Stimulated activated CD8-positive, alpha-beta memory T cell treated with anti-CD3 and anti-CD28 coated beads, Interleukin-2, amount 100 ng/mL, for 1 hour (primary cell): Measurements from ENCODE around the gene OPCML.
"Not testable (repeated sequence)": the region's sequence is repeated elsewhere in the genome, so short reads cannot be mapped to it uniquely, and the experiment has no call there.

Experiments used
- DNase-seq, 2 donors: peaks; one replicate each; pipeline ENCODE4 v3.0.0-alpha.2; 2020; ENCODE audit warnings: low read depth in 2 of 2

OPCML gene

DNA sequence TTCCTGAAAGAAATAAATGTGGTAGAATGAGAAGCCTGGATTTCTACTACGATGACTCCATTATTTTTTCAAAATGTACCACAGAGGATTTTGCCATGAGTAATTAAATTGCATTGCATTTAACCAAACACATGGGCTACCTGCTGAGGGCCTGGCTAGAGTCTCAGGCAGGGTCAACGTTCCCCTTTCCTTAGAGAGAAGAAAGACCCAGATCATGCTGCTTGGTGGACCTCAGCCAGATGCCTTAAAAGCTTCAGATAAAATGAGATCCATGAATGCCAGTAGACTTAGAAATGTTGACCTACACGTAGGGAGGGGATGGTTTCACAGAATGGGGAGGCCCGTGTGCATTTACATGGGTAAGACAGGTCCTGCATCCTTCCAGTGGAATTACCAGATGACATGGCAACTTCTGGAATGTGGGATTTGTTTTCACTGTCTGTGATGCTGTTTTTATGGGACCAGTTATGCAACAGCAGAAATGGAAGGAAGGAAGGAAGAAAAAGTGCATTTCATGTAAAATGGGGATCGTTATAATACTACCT lies 1092.5 kb downstream of the OPCML start:
- DNase-seq, result no peak

DNA sequence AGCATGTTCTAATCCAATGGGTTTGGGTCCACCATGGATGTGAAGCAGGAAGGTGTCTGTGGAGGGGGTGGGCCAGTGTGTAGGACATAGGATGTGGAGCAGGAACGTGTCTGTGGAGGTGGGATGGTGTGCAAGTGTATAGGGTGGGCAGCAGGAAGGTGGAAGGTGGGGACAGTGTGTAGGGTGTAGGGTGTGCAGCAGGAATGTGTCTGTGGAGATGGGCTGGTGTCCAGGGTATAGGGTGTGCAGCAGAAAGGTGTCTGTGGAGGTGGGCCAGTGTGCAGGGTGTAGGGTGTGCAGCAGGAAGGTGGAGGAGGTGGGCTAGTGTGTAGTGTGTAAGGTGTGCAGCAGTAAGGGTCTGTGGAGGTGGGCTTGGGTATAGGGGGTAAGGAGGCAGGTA lies 1093.9 kb downstream of the OPCML start:
- DNase-seq, result no peak

DNA sequence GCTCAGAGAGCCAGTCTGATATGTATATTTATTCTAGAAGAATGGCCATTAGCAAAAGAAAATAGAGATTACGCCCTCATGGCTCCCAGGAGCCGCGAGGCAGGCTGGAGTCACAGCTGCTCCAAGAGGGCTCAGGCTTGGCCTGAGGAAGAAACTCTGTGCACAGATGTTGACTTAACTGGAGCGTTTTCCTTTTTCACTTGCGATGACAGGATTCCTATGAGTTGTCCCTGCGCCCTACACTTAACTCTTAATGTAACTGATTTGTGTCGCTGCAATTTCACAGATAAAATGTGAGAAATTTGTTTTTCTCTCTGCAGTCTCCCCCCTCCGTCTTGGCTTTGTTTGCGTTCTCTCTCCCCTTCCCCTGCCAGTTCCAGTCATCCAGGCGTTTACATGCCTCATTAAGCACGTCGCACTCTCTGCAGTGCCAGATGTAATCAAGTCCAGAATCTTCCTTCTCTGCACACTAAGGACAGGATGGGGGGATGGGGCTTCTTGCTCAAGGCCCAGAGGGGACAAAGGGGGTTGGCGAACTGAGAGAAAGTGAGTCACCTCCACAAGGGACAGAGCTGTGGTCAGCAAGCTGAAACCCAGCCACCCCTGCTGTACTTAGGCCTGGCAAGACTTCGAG lies 1101.8 kb downstream of the OPCML start:
- DNase-seq, result no peak

DNA sequence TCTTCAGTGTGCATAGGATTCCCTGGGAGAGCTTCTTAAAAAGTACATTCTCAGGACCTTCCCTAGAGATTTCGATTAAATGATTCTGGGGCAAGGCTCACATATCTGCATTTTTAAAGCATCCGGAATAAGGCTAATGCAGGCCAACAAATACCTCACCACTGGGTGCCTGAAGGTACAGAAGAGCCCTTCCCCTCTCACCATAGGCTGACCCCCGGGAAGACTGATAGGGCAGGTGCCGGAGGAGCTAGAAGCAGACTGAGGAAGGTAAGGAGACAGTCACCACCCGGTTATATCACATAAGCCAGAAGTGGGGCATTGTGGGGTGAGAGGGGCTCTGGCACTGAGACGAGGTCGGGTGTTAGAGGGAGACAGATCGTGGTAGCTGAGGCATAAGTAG lies 1102.6 kb downstream of the OPCML start:
- DNase-seq, result no peak

DNA sequence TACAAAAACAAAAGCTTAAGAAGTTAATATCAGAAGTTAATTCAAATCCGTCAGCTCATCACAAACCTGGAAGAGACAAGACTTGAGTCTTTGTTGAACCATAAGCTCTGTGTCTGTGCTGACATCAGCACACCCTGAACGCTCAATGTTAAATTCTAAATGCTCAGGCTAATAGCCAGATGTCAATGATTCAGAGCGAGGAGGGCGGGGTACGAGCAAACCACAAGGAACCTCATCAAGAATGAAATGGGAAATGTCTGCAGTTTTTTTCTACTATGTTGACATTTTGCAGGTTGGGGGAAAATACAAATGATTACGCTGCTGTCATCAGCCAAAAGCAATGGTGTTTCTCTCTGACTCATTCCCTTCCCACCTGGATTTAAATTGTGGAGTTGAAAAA lies 1104.7 kb downstream of the OPCML start:
- no peak for DNase-seq

DNA sequence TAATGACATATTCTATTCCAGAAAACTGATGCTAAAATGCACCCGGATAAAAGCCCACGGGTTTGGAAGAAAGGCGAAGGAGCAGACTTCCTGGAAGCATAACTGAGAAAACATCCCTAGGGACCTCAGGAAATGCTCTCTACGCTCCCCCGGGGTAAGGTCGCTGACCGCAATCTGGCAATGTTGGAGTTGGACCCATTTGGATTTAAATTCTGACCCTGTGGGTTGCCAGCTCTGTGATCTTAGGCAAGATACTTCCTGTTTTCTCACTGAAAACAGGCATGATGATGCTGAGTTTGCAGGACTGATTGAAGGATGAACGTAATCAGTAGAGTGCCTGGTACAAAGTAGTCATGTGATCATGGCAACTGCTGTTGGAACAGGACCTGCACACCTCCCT lies 1107.9 kb downstream of the OPCML start:
- no peak for DNase-seq

DNA sequence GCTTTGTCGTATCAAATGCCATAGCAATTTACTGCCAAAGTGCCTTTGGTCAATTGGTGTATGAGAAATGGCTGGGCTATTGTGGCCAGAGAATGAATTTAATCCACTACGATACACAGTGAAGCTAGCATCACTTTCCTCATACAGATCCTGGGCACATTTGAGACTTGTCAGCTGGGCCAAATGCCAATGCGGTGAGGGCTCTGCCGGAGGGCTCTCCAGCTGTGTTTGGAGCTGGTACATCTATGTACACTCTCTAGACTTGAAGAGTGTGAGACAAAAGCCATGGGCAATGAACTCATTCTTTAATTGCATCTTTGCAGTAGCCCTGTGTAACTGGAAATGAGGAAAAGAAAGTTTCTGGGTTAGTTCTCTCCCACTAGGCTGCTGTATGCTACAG lies 1109.0 kb downstream of the OPCML start:
- DNase-seq, result no peak

DNA sequence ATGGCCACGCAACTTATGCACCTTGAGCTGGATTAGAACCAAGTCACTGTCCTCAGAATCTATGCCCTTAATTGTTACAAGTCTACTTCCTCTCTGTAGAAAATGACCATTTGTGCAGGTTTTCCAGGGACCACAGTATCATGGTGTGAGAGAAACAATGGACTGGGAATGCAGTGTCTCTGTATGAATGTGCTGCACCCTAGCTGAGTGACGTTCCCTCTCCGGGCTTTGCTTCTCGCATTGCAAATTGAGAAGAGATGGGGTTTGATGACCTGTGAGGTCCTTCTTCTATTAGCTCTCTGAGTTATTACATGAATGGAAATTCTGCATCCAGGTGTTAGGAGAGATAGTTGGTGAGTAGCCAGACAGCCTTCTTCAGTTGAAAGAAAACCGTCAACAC lies 1109.6 kb downstream of the OPCML start:
- DNase-seq, result no peak

DNA sequence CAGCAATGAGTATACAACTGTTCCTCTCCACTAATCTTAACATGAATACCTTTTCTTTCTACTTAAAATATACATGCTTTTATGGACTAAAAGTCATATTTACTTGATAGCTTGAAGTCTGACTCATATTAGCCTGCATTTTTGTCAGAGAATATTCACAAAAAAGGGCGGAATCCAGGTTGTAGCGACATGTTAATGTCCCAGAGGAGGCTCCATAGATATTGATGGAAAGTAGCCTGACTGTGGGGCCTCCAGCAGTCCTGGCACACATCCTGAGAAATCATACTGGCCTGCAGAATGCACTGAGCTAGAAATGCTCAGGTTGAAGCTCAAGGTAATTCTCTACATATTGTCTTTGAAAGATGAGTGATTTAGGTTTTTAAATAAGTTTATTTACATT lies 1110.7 kb downstream of the OPCML start:
- DNase-seq, result no peak

DNA sequence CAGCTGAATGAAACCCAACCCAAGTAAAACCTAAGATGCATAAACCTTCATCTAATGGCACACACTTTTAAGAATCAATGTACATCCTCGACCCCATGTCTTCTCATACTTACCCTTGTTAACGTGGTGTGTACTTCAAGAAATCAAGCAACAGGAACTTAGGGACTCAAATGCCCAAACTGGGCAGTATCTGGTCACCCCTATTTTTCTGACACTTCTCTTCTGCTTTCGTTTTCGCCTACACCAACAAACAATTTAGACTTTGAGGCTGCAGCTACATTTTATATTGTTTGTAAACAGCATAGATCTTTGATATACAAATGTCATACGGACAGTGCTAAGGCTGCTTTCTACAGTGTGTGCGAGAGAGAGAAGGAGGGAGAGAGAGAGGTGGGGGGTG lies 1117.8 kb downstream of the OPCML start:
- no peak for DNase-seq

DNA sequence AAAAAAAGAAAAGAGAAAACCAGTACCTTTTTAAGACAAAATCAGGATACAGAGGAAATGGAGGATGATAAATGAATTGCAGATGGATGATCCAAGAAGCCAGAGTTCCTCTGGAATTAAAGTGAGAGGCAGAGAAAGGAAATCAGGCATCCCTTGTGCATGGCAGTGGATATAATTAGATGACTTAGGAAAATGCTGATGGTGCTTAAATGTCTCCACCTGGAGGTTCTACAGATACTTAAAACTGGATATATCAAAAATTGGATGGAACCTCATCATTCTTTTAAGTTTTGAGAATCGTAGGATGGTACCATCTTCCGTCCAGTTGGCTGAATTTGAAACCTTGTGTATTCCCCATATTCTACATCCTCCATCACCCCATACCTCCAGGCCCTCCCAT lies 1121.9 kb downstream of the OPCML start:
- no peak for DNase-seq

DNA sequence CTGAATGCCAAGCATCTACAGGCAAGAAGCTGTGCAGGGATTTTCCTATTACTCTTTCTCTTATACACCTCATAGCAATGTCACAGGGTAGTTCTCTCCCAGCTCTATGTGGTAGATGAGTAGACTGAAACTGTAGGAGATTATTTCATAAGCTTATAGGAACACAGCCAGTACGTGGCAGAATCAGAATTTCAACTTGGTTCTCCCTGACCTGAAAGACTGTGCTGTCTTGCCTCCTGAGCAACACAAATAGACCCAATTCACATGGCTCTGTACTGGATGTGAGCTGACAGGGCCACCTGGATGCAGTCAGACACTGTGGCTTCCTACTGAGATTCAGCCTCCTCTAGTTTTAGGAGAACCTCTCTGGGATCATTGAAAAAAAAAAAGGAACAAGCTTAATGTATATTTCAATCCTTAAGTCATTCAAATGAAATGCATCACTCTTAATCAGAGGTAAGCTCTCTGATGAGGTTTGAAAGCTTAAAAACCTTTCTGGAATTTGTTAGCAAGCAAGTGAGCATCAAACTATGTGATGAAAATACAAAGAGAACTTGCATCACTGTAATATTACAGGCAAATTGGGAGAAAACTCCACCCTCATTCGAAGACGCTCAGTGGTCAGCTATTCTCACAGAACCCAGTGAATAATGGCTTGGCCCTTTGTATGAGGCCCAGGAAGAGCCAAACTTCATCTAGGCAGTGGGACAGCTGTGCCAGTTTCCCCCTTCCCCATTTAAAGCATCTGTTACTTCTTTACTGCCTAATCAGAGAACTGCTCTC lies 1122.5 kb downstream of the OPCML start:
- no peak for DNase-seq

DNA sequence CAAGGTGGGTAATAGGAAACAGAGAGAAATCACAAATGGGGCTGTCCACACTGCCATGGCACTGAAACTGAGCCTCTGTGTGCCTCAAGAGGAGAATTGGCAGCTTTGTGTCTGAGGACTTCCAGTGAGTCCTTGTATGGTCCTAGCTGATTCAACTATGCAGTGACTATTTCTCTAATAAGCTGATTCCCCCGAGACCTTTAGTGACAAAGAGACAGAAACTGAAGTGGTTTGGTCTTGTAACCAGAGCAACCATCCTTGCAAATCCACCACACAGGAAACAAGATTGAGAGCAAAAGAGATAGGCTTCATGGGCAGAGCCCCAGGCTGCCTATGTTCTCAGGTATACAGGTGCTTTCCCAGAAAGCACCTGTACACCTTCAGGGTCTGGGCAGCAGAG lies 1123.4 kb downstream of the OPCML start:
- DNase-seq, result no peak

DNA sequence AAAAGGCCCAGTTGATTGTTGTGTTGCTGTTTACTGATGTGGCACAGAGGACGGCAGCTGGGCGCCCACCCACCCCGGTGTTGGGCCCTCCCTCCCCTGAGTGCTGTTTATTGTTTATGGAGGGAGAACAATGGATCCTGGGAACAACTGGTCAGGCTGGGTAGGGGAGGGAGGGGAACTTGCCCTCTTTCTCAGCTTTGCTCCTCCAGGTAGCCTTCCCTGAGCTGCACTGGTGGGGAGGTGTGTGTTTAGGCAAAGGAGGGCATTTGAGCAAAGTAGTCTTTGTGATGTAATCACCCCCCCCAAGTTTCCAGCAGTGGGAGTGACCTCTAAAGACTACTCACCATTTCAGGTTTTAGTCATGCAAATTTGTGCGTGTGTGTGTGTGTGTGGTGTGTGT lies 1126.6 kb downstream of the OPCML start:
- no peak for DNase-seq

DNA sequence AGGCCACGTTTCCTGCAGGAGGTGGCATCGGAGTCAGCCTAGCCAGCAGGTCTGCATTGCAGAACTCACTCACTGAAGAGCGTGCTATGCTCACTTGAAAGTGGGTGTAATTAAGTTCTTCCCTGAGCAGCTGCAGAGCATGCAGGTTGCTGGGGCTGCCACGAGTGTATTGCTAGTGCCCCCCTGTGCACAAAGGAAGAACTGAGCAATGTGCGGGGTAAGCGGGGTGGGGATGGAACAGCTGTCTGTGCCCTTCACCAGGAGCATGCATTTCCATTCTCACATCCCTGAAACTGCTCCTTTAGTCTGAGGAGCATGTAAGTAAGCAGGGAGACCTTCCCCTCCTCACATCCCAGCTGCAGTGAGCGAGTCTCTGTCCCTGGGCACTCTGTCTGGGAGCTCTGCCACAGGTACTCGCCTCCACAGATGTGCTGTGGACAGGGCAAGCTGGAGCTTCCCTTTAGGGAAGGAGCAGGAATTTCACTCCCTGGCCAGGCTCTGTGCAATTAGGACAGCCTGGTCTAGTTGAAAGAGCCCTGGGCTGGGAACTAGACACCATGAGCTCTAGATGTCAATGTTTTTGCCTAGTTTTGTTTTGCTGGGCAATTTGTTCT lies 1130.1 kb downstream of the OPCML start:
- no peak for DNase-seq

DNA sequence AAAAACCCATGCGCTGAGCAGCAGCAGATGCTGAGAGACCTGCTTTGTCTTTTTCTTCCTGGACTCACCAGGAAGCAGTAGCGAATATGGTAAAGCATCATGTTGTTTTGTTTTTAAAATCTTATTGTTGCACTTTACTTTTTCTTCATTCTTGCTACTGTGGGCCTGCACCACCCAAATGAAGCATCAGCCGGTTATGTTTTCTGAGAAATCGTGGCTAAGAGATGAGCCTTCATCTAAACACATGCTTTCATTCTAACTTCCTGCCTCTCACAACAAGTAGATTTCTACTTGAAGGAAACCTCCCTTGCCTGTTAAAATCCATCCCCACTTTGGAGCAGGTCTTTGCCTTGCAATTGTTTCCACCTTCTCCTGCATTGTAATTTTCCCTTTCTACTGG lies 1136.0 kb downstream of the OPCML start:
- no peak for DNase-seq

DNA sequence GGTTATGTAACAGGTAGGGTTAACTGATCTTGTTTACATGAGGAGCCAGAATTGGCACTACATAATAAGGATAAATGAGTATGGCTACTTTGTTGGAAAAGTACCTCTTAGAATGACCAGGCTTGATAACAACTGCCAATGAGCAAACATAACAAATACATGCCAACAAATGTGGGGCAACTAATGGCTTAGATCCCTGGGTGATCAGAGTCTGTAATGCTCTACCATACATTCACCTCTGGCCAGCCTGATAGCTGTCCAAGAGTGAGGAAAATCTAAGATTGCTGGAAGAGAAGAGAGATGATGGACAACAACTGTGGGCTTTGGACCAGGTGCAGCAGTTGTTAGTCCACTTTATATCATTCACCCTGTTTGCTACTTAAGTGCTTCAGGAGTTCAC lies 1136.9 kb downstream of the OPCML start:
- no peak for DNase-seq

DNA sequence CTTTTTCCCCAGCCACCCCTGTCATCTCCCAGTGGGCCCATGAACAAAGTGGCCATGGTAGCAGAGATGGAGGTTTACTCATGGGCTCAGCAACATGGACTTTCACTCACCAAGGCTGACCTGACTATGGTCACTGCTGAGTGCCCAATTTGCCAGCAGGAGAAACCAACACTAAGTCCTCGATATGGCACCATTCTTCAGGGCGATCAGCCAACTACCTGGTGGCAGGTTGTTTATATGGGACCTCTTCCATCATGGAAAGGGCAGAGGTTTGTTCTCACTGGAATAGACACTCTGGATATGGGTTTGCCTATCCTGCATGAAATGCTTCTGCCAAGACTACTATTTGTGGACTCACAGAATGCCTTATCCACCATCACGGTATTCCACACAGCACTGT lies 1152.8 kb downstream of the OPCML start:
- DNase-seq, result no peak

DNA sequence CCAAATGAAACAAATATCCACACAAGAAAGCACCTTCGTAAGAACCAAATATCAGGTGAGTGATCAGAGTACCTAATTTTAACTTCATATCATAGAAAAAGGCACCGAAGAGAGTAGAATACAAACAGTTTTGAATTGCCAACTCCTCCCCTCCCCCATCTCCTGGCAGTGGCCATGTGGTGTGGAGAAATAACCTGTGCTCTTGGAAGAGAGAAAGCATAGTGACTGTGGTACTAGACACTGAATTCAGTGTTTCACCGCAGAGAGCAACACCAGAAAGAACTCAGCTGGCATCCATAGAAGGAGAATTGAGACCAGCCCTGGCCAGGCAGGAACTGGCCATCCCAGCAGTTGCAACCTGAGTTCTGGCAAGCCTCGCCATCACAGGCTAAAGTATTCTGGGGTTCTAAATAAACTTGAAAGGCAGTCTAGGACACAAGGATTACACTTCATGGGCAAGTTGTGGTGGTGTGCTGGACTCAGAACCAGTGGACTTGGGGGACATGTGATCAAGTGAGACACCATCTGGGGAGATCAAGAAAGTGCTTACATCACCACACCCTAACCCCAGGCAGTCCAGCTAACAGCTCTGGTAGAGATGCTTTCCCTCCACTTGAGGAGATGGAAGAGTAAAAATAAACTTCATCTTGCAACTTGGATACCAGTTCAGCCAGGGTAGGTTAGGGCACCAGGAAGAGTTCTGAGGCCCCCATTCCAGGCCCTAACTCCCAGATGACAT lies 1158.7 kb downstream of the OPCML start:
- no peak for DNase-seq

DNA sequence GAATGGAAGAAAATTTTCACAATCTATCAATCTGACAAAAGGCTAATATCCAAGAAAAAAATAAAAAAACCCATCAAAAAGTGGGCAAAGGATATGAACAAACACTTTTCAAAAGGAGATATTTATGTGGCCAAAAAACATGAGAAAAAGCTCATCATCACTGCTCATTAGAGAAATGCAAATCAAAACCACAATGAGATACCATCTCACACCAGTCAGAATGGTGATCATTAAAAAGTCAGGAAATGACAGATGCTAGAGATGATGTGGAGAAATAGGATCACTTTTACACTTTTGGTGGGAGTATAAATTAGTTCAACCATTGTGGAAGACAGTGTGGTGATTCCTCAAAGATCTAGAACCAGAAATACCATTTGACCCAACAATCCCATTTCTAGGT lies 1162.2 kb downstream of the OPCML start:
- DNase-seq, result not testable (repeated sequence)

DNA sequence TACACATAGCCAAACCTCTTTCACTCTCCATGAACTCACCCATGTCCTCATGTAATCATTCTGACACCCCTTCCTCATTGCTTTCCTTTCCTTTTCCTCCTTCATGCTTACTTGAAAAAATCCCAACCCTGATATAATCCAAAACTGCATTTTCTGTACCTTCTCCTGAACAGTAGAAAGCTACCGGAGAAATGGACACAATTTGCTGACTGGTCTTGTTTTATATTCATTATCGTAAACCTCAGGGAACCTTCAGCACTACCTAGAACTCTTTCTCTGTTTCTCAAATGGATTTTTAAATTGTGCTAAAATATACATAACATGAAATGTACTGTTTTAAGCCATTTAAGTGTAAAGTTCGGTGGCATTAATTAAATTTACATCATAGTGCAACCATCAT lies 1165.0 kb downstream of the OPCML start:
- no peak for DNase-seq

DNA sequence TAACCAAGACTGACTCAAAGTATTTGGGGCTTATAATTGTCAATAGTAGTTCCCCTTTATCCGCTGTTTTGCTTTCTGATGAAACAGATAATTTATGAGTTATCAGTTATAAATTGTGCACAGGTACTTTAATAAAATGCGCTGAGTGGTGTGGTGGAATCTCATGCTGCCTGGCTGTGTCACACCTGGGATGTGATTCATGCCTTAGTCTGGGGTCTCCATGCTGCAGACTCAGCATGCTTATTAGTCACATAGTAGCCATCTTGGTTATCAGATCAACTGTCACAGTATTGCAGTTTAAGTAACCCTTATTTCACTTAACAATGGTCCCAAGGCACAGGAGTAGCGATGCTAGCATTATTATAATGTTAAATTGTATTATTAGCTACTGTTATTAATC lies 1166.7 kb downstream of the OPCML start:
- DNase-seq, result no peak
